WTC11 (cell line): ENCODE data around the gene RPL6. TPM values are rescaled to one million over a fixed set of nuclear protein-coding genes. Genes with fewer than 3 reads are reported as not detected.

ENCODE experiments used
- ATAC-seq: fragments of 200-7000 bp; cut with Tn5 transposase; 2 replicates; pipeline ENCODE4 v1.10.0; 2021; ENCODE audit warnings: mild to moderate bottlenecking, moderate library complexity
- CTCF ChIA-PET: fragments of 300-600 bp; sonication (Branson Sonifier 250); formaldehyde crosslinking; loops from one replicate; lab custom pipeline; 2021; ENCODE audit warnings: antibody characterized with exemption; lab: Charles Lee
- POLR2A ChIA-PET: fragments of 350-600 bp; sonication (Branson Sonifier 250); formaldehyde crosslinking; loops from one replicate; lab custom pipeline; 2021; ENCODE audit warnings: antibody characterized with exemption; lab: Charles Lee
- DNase-seq: peaks from one replicate; pipeline ENCODE4 v3.0.0; 2021; ENCODE audit warnings: low spot score
- H3K27ac Mint-ChIP-seq: 2 replicates; pipeline ENCODE4 v1.8.0; 2021; ENCODE audit warnings: mixed read lengths
- H3K27me3 Mint-ChIP-seq: 2 replicates; pipeline ENCODE4 v1.8.0; 2021; ENCODE audit warnings: low read depth, mild to moderate bottlenecking, moderate library complexity, mixed read lengths
- H3K36me3 Mint-ChIP-seq: 2 replicates; pipeline ENCODE4 v1.8.0; 2021; ENCODE audit warnings: mixed read lengths
- H3K4me1 Mint-ChIP-seq: 2 replicates; pipeline ENCODE4 v1.8.0; 2022; ENCODE audit warnings: mixed read lengths
- H3K4me3 Mint-ChIP-seq: 2 replicates; pipeline ENCODE4 v1.8.0; 2021; ENCODE audit warnings: mild to moderate bottlenecking, moderate library complexity, mixed read lengths
- H3K9me3 Mint-ChIP-seq: 2 replicates; pipeline ENCODE4 v1.8.0; 2021; ENCODE audit warnings: mixed read lengths
- ATF1 ChIP-seq: sonication (generic); formaldehyde crosslinking; IDR thresholded peaks from 2 replicates; pipeline ENCODE4 v1.8.1; 2023; ENCODE audit warnings: mild to moderate bottlenecking, moderate library complexity, missing genetic modification reagents
- ATF3 ChIP-seq: sonication (generic); formaldehyde crosslinking; conservative IDR thresholded peaks from 2 replicates; pipeline ENCODE4 v1.8.1; 2022; ENCODE audit warnings: mild to moderate bottlenecking, missing genetic modification reagents
- CBFB ChIP-seq: sonication (generic); formaldehyde crosslinking; IDR thresholded peaks from 2 replicates; pipeline ENCODE4 v1.8.1; 2022; ENCODE audit warnings: mild to moderate bottlenecking, low read depth, missing genetic modification reagents
- E2F1 ChIP-seq: sonication (generic); formaldehyde crosslinking; IDR thresholded peaks from 2 replicates; pipeline ENCODE4 v1.8.0; 2022; ENCODE audit warnings: mild to moderate bottlenecking, missing genetic modification reagents
- E2F5 ChIP-seq: sonication (generic); formaldehyde crosslinking; IDR thresholded peaks from 2 replicates; pipeline ENCODE4 v1.8.1; 2022; ENCODE audit warnings: mild to moderate bottlenecking, moderate library complexity, missing genetic modification reagents
- ESRRA ChIP-seq: sonication (generic); formaldehyde crosslinking; IDR thresholded peaks from 2 replicates; pipeline ENCODE4 v1.8.1; 2022; ENCODE audit warnings: mild to moderate bottlenecking, missing genetic modification reagents, borderline replicate concordance
- FOXP4 ChIP-seq: sonication (generic); formaldehyde crosslinking; IDR thresholded peaks from 2 replicates; pipeline ENCODE4 v1.8.0; 2022; ENCODE audit warnings: mild to moderate bottlenecking, missing genetic modification reagents
- GABPB1 ChIP-seq: sonication (generic); formaldehyde crosslinking; IDR thresholded peaks from 2 replicates; pipeline ENCODE4 v1.8.1; 2023; ENCODE audit warnings: mild to moderate bottlenecking, missing genetic modification reagents
- GTF2I ChIP-seq: fragments of 250-450 bp; sonication (Bioruptor Pico); conservative IDR thresholded peaks from 2 replicates; pipeline ENCODE4 v1.4.0; 2021; ENCODE audit warnings: mild to moderate bottlenecking
- MLX ChIP-seq: sonication (generic); formaldehyde crosslinking; IDR thresholded peaks from 2 replicates; pipeline ENCODE4 v1.8.1; 2023; ENCODE audit warnings: mild to moderate bottlenecking, missing genetic modification reagents, moderate library complexity
- MYBL2 ChIP-seq: sonication (generic); formaldehyde crosslinking; IDR thresholded peaks from 2 replicates; pipeline ENCODE4 v1.8.1; 2023; ENCODE audit warnings: mild to moderate bottlenecking, moderate library complexity, missing genetic modification reagents
- NFATC4 ChIP-seq: fragments of 250-450 bp; sonication (Bioruptor Pico); IDR thresholded peaks from 2 replicates; pipeline ENCODE4 v1.9.0; 2021; ENCODE audit warnings: mild to moderate bottlenecking
- NR1H2 ChIP-seq: sonication (generic); formaldehyde crosslinking; IDR thresholded peaks from 2 replicates; pipeline ENCODE4 v1.9.0; 2021; ENCODE audit warnings: mild to moderate bottlenecking, moderate library complexity, missing genetic modification reagents
- PRDM15 ChIP-seq: sonication (generic); formaldehyde crosslinking; IDR thresholded peaks from 2 replicates; pipeline ENCODE4 v1.8.0; 2022; ENCODE audit warnings: missing genetic modification reagents
- PREB ChIP-seq: sonication (generic); formaldehyde crosslinking; IDR thresholded peaks from 2 replicates; pipeline ENCODE4 v1.8.1; 2022; ENCODE audit warnings: mild to moderate bottlenecking, missing genetic modification reagents, moderate library complexity, borderline replicate concordance
- PRRX2 ChIP-seq: fragments of 250-450 bp; sonication (Bioruptor Pico); IDR thresholded peaks from 2 replicates; pipeline ENCODE4 v1.8.0; 2021; ENCODE audit warnings: mild to moderate bottlenecking
- RELA ChIP-seq: sonication (generic); formaldehyde crosslinking; IDR thresholded peaks from 2 replicates; pipeline ENCODE4 v1.8.1; 2022; ENCODE audit warnings: missing genetic modification reagents, mild to moderate bottlenecking, borderline replicate concordance
- SMAD4 ChIP-seq: sonication (generic); formaldehyde crosslinking; IDR thresholded peaks from 2 replicates; pipeline ENCODE4 v1.8.0; 2022; ENCODE audit warnings: mild to moderate bottlenecking, missing genetic modification reagents
- SOX15 ChIP-seq: fragments of 250-450 bp; sonication (Bioruptor Pico); IDR thresholded peaks from 2 replicates; pipeline ENCODE4 v1.9.0; 2021; ENCODE audit warnings: mild to moderate bottlenecking
- TEAD1 ChIP-seq: sonication (generic); formaldehyde crosslinking; IDR thresholded peaks from 2 replicates; pipeline ENCODE4 v1.8.0; 2022; ENCODE audit warnings: mild to moderate bottlenecking, missing genetic modification reagents
- ZNF121 ChIP-seq: sonication (generic); formaldehyde crosslinking; IDR thresholded peaks from 2 replicates; pipeline ENCODE4 v1.8.0; 2023; ENCODE audit warnings: missing genetic modification reagents
- ZNF396 ChIP-seq: fragments of 250-450 bp; sonication (Bioruptor Pico); IDR thresholded peaks from 2 replicates; pipeline ENCODE4 v1.8.0; 2021; ENCODE audit warnings: mild to moderate bottlenecking, moderate library complexity, borderline replicate concordance
- ZNF416 ChIP-seq: fragments of 250-450 bp; sonication (Bioruptor Pico); IDR thresholded peaks from 2 replicates; pipeline ENCODE4 v1.9.0; 2021; ENCODE audit warnings: mild to moderate bottlenecking, inconsistent platforms
- ZNF512 ChIP-seq: sonication (generic); formaldehyde crosslinking; IDR thresholded peaks from 2 replicates; pipeline ENCODE4 v1.8.1; 2022; ENCODE audit warnings: missing genetic modification reagents, borderline replicate concordance
- total RNA-seq: library from RNA; stranded (reverse); gene quantifications from 3 replicates; pipeline ENCODE4 v1.2.3, GENCODE V29; 2021

Gene RPL6
- total RNA-seq, 1 experiment from 2014 or later, result 1,730 TPM

- 0 out of 2 replicates have a peak, but pooled peaks cover 5% of the 10 kb centered on the region for H3K36me3 Mint-ChIP-seq
- no peak for DNase-seq
- ChIA-PET POLR2A (no interaction called here), CTCF (no interaction called here)
- TF ChIP-seq ZNF396 (no peak), ESRRA (CRISPR knock-in tag) (no peak), TEAD1 (CRISPR knock-in tag) (no peak), ZNF416 (no peak), CBFB (CRISPR knock-in tag) (no peak), SMAD4 (CRISPR knock-in tag) (no peak), MYBL2 (CRISPR knock-in tag) (no peak), GTF2I (CRISPR knock-in tag) (no peak), RELA (no peak), PRRX2 (no peak), PREB (CRISPR knock-in tag) (no peak), E2F5 (CRISPR knock-in tag) (no peak), ATF1 (CRISPR knock-in tag) (no peak), SOX15 (CRISPR knock-in tag) (no peak), ZNF121 (CRISPR knock-in tag) (no peak), E2F1 (CRISPR knock-in tag) (no peak), ZNF512 (CRISPR knock-in tag) (no peak), GABPB1 (CRISPR knock-in tag) (no peak), NR1H2 (CRISPR knock-in tag) (no peak), PRDM15 (no peak)
- no peak for ATAC-seq
- H3K27ac Mint-ChIP-seq, result no peak overlapping the region
- no peaks in the 10 kb centered on the region for H3K4me1 Mint-ChIP-seq
- H3K27me3 Mint-ChIP-seq, result no peaks in the 10 kb centered on the region
- H3K9me3 Mint-ChIP-seq, result no peaks in the 10 kb centered on the region
- H3K4me3 Mint-ChIP-seq, result no peak overlapping the region
Measured at GRCh38 chr12:112431965-112432364, 22.6 kb upstream of the RPL6 start.

- Mint-ChIP-seq H3K4me1 (no peaks in the 10 kb centered on the region), H3K4me3 (no peak overlapping the region), H3K9me3 (no peaks in the 10 kb centered on the region), H3K27ac (no peak overlapping the region), H3K36me3 (0 out of 2 replicates have a peak, but pooled peaks cover 5% of the 10 kb centered on the region), H3K27me3 (no peaks in the 10 kb centered on the region)
- ATAC-seq (no peak), DNase-seq (no peak)
- ChIA-PET CTCF (no interaction called here), POLR2A (no interaction called here)
- no peak for TF ChIP-seq TEAD1 (CRISPR knock-in tag)
- TF ChIP-seq FOXP4, result no peak
- TF ChIP-seq ZNF396, result no peak
- TF ChIP-seq ATF3 (CRISPR knock-in tag), result no peak
- no peak for TF ChIP-seq NFATC4 (CRISPR knock-in tag)
- TF ChIP-seq MLX, result no peak
- TF ChIP-seq ZNF512 (CRISPR knock-in tag), result no peak
Measured at GRCh38 chr12:112430929-112431328, 21.5 kb upstream of the RPL6 start.
